Cardiac septum (tissue), 1 donor: ENCODE data around the gene PDGFD. TPM values are rescaled to one million over a fixed set of nuclear protein-coding genes. Genes with fewer than 3 reads are reported as not detected.

Source experiments
- DNase-seq: peaks from one replicate; pipeline ENCODE4 v3.0.0-alpha.2; 2020; ENCODE audit warnings: low spot score
- intact Hi-C: fragments of 100-400 bp; cut with DNase I; formaldehyde crosslinking; loops from one replicate; pipeline ENCODE4 v1.14.0; 2022
- total RNA-seq: library from RNA; stranded (reverse); fragmentation: NEBNext Ultra II Directional; extraction: Animal tissue kit (Norgen Biotek cat#: 25700); gene quantifications from one replicate; pipeline ENCODE4 v1.2.1, GENCODE V29; 2021
- donor health status: DM: no; HTN: no; CAD: no.

Gene PDGFD
- total RNA-seq, 1 donor from 2014 or later, result 19.6 TPM

DNA sequence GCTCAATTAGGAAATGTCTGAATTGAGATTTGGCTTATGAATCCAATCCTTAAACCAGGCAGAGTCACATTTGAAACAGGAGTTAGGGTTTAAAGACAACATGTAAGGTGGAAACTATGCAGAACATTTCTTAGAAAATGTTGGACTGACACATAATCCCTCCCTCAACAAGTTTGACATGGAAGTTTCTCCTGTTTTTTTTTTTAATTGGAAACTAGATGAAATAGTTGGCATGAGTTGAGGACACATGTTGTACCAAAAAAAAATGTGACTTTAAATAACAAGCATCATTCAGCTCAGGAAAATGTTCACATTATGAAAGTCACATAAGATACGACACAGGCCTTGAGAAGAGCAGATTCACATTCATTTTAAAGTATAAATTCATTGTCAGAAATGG is 282.4 kb downstream of the PDGFD start:
- intact Hi-C loops, result no loop called here
- no peak for DNase-seq

DNA sequence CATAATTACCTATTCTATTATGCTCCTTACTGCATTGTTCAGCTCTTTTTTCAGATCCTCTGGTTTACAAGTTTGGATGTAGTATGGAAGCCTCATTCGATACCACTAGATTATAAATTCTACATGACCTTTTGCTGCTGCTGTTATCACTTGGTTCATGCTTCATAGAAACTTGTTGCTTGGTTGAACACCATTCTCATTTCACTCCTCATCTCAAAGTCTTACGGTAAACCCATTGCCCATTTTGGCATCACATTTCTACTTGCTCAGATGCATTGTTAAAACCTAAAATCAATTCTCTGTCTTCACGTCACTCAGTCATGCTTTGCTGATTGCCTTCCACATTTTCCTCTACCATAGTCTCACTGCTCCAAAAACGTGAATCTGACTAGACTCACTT is 283.0 kb downstream of the PDGFD start:
- intact Hi-C loops, result no loop called here
- no peak for DNase-seq

DNA sequence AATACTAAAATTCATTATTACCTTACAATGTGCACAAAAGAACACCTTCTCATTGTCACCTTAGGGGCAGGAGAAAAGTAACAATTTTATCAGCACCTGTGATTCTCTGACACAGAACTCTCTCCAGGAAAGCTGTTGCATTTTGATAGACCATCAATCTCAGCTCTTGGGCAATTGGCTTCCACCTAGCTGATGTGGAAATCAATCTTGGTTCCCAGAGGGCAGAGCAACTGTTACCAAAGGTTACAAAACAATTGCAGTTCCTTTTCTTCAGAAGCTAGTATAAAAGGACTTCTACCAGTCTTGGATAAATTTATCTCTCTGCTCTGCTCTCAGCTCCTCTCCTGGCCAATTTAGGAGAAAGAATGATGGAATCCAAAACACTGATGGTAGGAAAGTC is 285.3 kb downstream of the PDGFD start:
- intact Hi-C loops, result no loop called here
- no peak for DNase-seq

DNA sequence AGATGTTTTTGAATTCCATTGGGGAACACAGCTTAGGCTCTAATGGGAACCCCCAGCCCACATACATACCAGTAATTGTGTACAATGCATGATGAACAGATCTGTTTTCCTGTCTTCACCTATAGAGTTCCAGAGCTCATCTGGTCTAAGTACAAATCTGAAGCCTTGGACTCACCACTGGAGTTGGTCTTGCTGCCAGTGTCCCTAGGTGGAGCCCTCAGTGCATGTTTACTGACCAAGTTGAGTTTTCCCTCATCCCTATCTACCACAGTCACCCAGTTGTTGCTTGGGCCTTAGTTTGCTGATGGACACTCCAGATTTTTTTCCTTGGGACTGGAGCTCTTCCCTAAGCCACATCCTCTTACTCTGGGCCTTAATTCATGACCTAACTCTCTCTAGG is 286.7 kb downstream of the PDGFD start:
- DNase-seq, result no peak
- intact Hi-C loops, result no loop called here

DNA sequence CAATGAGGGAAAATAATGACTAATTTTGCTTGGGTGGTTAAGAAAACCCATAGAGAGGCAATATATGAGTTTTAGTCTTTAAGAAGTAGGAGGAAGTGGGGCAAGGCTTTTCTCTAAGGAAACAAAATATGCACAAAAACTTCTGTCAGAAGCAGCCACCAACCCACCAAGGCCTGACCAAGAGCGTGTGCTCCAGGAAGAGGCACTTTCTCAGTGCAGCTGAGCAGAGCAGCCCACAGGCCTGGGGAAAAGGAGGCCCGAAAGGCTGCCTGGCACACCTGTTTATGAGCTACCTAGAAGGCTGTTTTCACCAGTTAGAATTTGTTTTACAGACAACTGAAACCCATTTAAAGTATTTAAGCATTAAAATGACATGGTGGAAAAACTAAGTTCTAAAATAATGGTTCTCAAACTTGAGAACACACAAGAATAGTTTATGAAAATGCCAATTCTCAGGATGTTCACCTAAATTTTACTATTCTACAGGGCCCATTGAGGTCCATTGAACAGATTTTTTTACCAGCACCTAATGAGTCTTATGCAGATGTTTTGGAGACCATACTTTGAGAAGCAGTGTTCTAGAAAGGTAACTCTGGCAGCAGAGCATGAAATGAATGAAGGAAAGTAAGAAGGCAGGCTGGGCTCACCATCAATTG is 288.0 kb downstream of the PDGFD start:
- intact Hi-C loops, result no loop called here
- no peak for DNase-seq

DNA sequence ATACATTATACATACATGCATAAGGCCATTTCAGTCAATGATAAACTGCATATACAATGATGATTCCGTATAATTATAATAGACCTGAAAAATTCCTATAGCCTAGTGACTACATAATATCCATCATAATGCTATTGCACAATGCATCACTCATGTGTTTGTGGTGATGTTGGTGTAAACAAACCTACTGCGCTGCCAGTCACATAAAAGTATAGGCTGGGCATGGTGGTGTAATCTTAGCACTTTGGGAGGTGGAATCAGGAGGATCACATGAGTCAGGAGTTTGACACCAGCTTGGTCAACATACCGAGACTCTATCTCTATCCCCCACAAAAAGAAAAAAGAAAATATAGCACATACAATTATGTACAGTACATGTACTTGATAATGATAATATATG is 291.2 kb downstream of the PDGFD start:
- intact Hi-C loops, result no loop called here
- no peak for DNase-seq

DNA sequence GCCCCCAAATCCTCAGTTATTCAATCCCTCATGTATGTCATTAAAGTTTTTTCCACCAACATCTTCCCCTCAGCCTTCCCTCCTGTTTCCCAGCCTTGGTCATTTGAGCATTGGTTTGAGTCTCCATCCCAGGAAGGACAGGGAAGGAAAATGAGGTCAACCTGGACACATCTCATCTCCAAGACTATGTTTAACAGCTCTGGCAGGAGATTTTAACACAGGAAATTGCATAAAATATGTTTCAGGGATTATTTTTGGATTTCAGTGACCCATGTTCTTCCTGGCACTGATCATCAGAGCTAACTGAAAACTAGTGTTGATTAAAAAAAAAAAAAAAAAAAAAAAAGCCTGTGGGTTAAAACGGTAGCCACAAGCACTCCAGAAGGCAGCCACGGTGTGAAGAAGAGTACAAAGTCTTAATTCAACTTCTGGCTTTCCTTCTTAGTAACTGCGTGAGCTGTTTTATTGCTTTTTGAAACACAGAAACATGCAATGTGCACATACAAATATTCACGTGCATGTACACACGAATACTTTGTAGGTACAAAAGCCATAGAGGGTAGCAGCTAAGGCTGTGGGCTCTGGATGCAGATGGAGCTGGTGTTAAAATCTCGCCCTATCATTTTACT is 291.9 kb downstream of the PDGFD start:
- DNase-seq, result no peak
- intact Hi-C loops, result loop anchor here (2.0 kb wide), 1 partner anchor 73 kb away; no protein-coding TSS in a partner anchor

DNA sequence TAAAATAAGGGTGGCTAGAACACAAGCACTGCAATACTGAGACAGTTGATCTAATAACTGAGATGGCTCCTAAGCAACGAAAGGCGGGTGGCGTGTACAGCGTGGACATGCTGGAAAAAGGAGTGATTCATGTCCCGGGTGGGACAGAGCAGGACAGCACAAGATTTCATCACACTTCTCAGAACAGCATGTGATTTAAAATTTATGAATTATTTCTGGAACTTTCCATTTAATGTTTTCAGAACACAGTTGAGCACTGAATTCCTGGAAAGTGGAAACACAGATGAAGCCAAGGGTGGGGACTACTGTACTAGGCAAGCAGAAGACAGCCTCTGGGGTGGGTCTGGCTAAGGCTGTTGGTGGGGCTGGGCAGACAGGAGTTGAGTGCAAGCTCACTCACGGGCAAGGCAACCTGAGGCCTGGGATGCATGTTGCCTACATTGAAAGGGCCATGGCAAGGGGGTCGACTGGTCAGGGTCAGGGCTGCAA is 293.1 kb downstream of the PDGFD start:
- intact Hi-C loops, result loop anchor here (2.0 kb wide), 1 partner anchor 72 kb away; no protein-coding TSS in a partner anchor
- DNase-seq, result no peak

DNA sequence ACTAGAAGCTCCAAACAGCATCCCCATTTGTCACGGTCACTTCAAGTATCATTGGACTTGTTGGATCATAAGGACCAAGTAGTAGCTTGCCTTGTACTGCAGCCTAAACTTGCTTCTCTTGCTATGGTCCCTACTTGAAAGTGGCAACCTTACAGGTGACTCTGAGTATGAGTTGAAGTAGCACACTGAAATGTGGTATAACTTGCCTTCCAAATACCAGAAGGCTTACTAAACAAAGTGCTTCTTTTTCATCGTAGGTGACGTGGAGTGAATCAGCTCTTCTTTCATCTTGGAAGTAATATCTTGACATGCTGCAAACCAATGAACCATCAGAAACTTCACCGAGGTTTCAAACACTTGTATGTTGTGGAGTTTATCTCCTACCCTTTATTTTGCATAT is 296.5 kb downstream of the PDGFD start:
- intact Hi-C loops, result no loop called here

DNA sequence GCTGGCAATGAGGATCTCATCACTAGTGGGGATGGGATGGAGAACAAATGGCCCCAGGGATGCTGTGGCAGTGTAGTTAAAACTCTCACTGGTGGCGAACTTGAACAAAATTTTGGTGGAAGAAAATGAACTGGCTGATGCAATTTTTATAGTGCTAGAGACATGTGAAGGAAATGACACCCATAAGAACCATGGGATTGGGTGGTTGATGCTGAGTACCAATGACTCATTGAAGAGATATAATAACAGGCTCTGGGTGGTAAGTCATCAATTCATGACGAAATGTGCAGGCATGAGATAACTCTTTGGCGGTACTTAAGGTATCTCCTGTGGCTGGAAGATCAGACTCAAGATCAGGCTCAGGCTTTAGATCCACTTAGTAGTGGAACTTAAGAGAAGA is 300.4 kb downstream of the PDGFD start:
- intact Hi-C loops, result no loop called here

More for the DNA sequence above, 296.5 kb downstream of the PDGFD start:
- DNase-seq, result no peak

DNA sequence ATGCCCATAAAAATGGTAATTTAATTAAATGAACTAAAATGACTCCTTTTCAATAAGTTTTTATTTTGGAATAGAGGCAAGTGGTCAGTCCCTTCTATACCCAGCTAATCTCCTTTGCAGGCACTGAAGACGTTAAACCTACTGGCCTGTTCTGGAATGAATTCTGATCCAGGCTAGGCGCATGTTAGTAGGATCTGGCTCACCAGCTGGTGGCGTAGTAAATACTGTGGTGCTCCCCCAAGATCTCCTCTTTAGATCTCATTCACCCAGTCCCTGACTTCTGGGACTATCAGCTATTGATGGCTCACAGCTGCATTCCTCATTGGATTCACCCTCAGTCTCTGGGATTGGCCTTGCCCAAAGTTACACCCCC is 301.2 kb downstream of the PDGFD start:
- intact Hi-C loops, result no loop called here

More for the DNA sequence above, 300.4 kb downstream of the PDGFD start:
- no peak for DNase-seq

DNA sequence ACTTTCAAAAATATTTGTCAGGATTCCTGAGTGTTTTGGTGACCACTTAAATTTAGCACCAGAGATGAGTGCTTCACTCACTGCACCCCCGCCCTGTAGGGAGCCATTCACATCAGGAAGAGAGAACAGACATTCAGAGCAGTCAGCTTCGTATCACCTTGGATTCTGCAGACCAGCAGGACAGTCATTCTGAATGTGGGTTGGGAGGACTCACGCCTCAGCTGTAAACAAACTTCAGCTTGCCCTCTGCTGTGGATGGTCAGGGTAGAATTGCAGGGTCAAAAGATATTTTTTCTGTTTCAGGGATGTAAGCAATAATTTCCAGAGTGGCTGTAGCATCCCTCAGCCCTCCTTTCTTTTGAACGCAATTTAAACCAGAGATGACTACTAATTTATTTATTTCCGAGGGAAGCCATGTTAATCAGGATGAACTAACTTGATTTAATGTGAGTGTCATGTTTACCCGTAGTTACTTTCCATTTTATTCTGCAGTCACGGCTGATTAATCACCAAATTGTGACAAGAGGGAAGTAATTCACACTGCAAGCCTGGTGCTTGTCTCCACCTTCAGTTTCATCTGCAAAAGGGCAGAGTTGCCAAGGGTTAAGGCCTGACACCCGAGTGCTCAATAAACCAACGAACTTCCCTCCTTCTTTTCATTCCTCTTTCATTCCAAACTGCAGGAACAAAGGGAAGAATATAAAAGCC is 301.7 kb downstream of the PDGFD start:
- DNase-seq, result no peak
- intact Hi-C loops, result no loop called here

More for the DNA sequence above, 301.2 kb downstream of the PDGFD start:
- DNase-seq, result no peak

Other genes with a start within 250 kb of the PDGFD start
- not detected for gene DDI1, start 127.5 kb downstream of the PDGFD start, total RNA-seq